Neuron (in vitro differentiated cells): ENCODE results near the gene ELOVL1.

Experiments used
- H2AFZ ChIP-seq: one replicate; pipeline ENCODE4 v1.6.1; 2013; ENCODE audit warnings: low read depth, mild to moderate bottlenecking, inconsistent platforms, low read length, moderate library complexity
- H3K27me3 ChIP-seq: one replicate; pipeline ENCODE4 v1.6.1; 2013; ENCODE audit warnings: low read length; ENCODE audit not compliant: insufficient read depth
- H3K36me3 ChIP-seq: one replicate; pipeline ENCODE4 v1.6.1; 2013; ENCODE audit warnings: low read length; ENCODE audit not compliant: insufficient read depth
- H3K4me1 ChIP-seq: one replicate; pipeline ENCODE4 v1.6.1; 2013; ENCODE audit warnings: low read length; ENCODE audit not compliant: insufficient read depth
- H3K4me3 ChIP-seq: 2 replicates; pipeline ENCODE4 v1.5.1; 2013; ENCODE audit warnings: mild to moderate bottlenecking, low read length, moderate library complexity
- H3K9me3 ChIP-seq: one replicate; pipeline ENCODE4 v1.6.1; 2013; ENCODE audit warnings: low read length

The ELOVL1 gene

GRCh38 chr1:43348343-43348808 lies 19.4 kb downstream of the ELOVL1 start:
- peaks cover 26% of the 10 kb centered on the region for H3K27me3 ChIP-seq
- H3K9me3 ChIP-seq: no peaks in the 10 kb centered on the region
- H2AFZ ChIP-seq: peak overlapping the region; percentile 95
- peak overlapping the region; percentile 34 for H3K4me3 ChIP-seq
- peaks cover 11% of the 10 kb centered on the region for H3K4me1 ChIP-seq
- no peaks in the 10 kb centered on the region for H3K36me3 ChIP-seq

DNA sequence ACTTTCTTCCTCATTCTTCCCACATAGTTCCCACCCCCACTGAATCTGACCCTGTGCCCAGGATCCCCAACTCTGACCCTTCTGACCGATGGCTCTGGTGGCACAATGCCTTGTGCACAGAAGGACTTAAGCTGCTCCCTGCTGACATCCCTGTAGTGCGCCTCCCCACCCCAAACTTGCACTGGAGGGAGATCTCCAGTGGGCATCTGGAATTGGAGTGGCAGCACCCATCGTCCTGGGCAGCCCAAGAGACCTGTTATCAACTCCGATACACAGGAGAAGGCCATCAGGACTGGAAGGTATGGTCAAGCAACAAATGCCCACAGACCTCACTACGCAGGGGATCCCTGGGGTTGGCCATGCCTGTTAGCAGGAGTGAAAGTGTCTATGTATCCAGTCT lies 21.2 kb downstream of the ELOVL1 start:
- H3K9me3 ChIP-seq: no peaks in the 10 kb centered on the region
- no peaks in the 10 kb centered on the region for H3K36me3 ChIP-seq
- H3K27me3 ChIP-seq: peaks cover 26% of the 10 kb centered on the region
- H2AFZ ChIP-seq: no peak overlapping the region
- no peak overlapping the region for H3K4me3 ChIP-seq
- peaks cover 11% of the 10 kb centered on the region for H3K4me1 ChIP-seq

DNA sequence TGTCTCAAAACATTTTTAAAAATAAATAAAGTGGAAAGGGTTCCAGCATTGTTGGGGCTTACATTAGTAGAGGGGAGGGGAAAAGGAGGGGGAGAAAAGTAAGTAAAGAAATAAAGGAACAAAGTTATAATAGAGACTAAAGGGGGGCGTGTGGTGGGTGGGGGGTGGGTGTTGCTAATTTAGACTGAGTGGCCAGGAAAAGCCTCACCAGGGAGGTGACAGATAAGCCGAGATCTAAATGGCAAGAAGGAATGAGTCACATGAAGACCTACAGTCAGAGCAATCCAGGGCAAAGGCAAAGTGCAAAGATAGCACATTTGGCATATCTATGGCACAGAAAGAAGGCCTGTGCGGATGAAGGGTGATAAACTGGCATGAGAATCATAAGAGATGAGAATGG lies 22.7 kb downstream of the ELOVL1 start:
- no peaks in the 10 kb centered on the region for H3K9me3 ChIP-seq
- H2AFZ ChIP-seq: no peak overlapping the region
- peaks cover 26% of the 10 kb centered on the region for H3K27me3 ChIP-seq
- H3K4me1 ChIP-seq: peaks cover 11% of the 10 kb centered on the region
- H3K36me3 ChIP-seq: no peaks in the 10 kb centered on the region
- no peak overlapping the region for H3K4me3 ChIP-seq

- H2AFZ ChIP-seq: no peak overlapping the region
- H3K4me3 ChIP-seq: no peak overlapping the region
- no peaks in the 10 kb centered on the region for H3K9me3 ChIP-seq
- no peaks in the 10 kb centered on the region for H3K36me3 ChIP-seq
- peaks cover 26% of the 10 kb centered on the region for H3K27me3 ChIP-seq
- H3K4me1 ChIP-seq: peaks cover 5% of the 10 kb centered on the region
Observed at GRCh38 chr1:43344267-43344850, 23.5 kb downstream of the ELOVL1 start.

GRCh38 chr1:43340559-43340958 lies 27.3 kb downstream of the ELOVL1 start:
- Histone ChIP-seq H2AFZ (no peak overlapping the region), H3K36me3 (no peaks in the 10 kb centered on the region), H3K27me3 (peaks cover 7% of the 10 kb centered on the region), H3K4me3 (no peak overlapping the region), H3K4me1 (no peaks in the 10 kb centered on the region), H3K9me3 (no peaks in the 10 kb centered on the region)

- no peaks in the 10 kb centered on the region for H3K9me3 ChIP-seq
- H3K36me3 ChIP-seq: no peaks in the 10 kb centered on the region
Observed at GRCh38 chr1:43339584-43340232, 28.1 kb downstream of the ELOVL1 start.

GRCh38 chr1:43338001-43338400 lies 29.8 kb downstream of the ELOVL1 start:
- H3K4me3 ChIP-seq: no peak overlapping the region
- H3K4me1 ChIP-seq: no peaks in the 10 kb centered on the region
- peaks cover 3% of the 10 kb centered on the region for H3K27me3 ChIP-seq
- no peak overlapping the region for H2AFZ ChIP-seq
- no peaks in the 10 kb centered on the region for H3K9me3 ChIP-seq
- H3K36me3 ChIP-seq: no peaks in the 10 kb centered on the region

More at GRCh38 chr1:43339584-43340232, 28.1 kb downstream of the ELOVL1 start:
- Histone ChIP-seq H2AFZ (no peak overlapping the region), H3K4me3 (no peak overlapping the region), H3K4me1 (no peaks in the 10 kb centered on the region), H3K27me3 (peaks cover 7% of the 10 kb centered on the region)

DNA sequence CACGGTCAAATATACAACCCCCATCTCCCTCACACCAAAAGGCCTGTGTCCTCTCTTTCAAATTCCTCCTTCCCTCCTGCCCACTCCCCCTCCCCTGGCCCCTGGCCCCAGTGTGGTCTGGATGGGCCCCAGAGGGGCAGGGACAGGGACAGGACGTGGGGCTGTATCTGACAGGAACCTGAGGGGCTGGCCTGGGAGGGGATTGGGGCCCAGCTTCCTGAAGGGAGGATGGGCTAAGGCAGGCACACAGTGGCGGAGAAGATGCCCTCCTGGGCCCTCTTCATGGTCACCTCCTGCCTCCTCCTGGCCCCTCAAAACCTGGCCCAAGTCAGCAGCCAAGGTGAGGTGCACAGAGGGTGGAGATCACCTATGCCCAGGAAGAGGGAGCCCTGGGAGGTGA lies 30.2 kb downstream of the ELOVL1 start, which contains the start of gene MPL:
Gene MPL, plus strand, starts transcription at position 231 of the 400 bp plus-strand sequence. Its CDS starts 31 bp downstream, at position 262.
- H3K27me3 ChIP-seq: peaks cover 3% of the 10 kb centered on the region
- H2AFZ ChIP-seq: no peak within 1 kb of the TSS
- no peaks in the 10 kb centered on the region for H3K36me3 ChIP-seq
- H3K4me1 ChIP-seq: no peaks in the 10 kb centered on the region
- H3K9me3 ChIP-seq: no peaks in the 10 kb centered on the region
- no peak within 1 kb of the TSS for H3K4me3 ChIP-seq

GRCh38 chr1:43334453-43335205 lies 33.2 kb downstream of the ELOVL1 start:
- H3K9me3 ChIP-seq: no peaks in the 10 kb centered on the region
- H2AFZ ChIP-seq: no peak overlapping the region
- no peaks in the 10 kb centered on the region for H3K4me1 ChIP-seq
- H3K36me3 ChIP-seq: no peaks in the 10 kb centered on the region
- H3K27me3 ChIP-seq: no peaks in the 10 kb centered on the region
- H3K4me3 ChIP-seq: no peak overlapping the region

DNA sequence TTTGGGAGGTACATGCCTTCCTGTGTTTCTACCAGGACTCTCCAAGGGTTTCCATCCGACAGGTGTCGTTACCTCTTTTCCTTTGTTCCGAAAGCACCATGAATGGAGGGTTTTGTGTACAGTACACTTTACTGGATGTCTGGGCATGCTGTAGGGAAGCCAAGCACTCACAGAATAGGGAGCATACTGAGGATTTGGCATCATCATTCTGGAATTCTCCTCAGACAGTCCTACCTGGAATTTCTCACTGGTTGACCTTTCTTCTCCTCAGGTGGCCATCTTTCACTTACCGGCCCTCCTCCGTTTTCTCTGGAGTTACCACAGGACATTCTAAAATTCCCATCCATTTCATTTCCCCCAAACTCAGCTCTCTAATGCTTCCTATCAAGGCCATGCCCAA lies 36.1 kb downstream of the ELOVL1 start:
- no peak overlapping the region for H3K4me3 ChIP-seq
- H2AFZ ChIP-seq: no peak overlapping the region
- H3K9me3 ChIP-seq: no peaks in the 10 kb centered on the region

DNA sequence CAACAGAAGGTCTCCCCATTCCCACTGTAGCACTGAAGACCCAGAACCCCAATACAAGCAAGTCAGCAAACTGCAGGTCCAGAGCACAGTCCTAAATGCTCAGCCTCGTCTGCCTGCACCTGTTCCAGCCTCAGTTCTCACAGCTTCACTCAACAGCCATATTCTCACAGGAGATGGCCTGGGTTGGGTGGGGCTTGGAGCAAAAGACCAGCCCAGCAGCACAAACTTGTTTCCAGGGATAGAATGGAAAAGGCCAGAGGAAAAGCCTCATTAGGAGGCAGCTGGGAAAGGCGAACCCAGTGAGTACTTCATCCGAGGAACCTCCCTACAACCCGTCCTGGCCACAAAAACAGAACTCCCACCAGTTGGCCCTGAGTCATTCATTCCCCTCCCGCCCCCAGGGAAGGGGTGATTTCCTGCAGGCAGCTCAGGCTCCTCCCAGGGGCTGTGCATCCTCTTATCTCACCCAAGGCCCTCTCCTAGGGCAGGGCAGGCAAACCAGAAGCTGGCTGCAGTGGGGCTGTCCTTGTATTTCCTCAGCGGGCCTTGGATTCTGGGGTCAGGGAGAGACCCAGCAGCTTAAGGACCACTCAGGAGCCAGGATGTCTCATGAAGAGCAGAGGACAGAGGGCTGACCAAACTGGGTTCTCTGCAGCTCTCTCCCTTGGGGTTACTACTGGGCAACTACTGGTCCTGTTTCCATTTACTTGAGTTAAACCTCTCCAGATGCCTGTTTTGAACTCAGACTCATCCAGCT lies 37.6 kb downstream of the ELOVL1 start:
- Histone ChIP-seq H3K27me3 (no peaks in the 10 kb centered on the region), H3K36me3 (no peaks in the 10 kb centered on the region), H3K4me1 (no peaks in the 10 kb centered on the region), H3K9me3 (no peaks in the 10 kb centered on the region), H2AFZ (no peak overlapping the region), H3K4me3 (no peak overlapping the region)

More for the DNA sequence above, 36.1 kb downstream of the ELOVL1 start:
- no peaks in the 10 kb centered on the region for H3K27me3 ChIP-seq
- H3K36me3 ChIP-seq: no peaks in the 10 kb centered on the region
- no peaks in the 10 kb centered on the region for H3K4me1 ChIP-seq

GRCh38 chr1:43327549-43328292 lies 40.1 kb downstream of the ELOVL1 start:
- H3K36me3 ChIP-seq: no peaks in the 10 kb centered on the region
- H3K27me3 ChIP-seq: no peaks in the 10 kb centered on the region
- H3K4me3 ChIP-seq: no peak overlapping the region
- H2AFZ ChIP-seq: no peak overlapping the region
- no peaks in the 10 kb centered on the region for H3K4me1 ChIP-seq
- H3K9me3 ChIP-seq: no peaks in the 10 kb centered on the region
